Immature natural killer cell (primary cell): Measurements from ENCODE around the gene SCAF4. TPM values are rescaled to one million over a fixed set of nuclear protein-coding genes. Genes with fewer than 3 reads are reported as not detected.
"Not testable (repeated sequence)": the region's sequence is repeated elsewhere in the genome, so short reads cannot be mapped to it uniquely, and the experiment has no call there.

Experiments
- DNase-seq, 3 donors: peaks; one replicate each; pipeline ENCODE4 v3.0.0; 2022; ENCODE audit warnings: mixed read lengths in 1 of 3
- H3K27ac Mint-ChIP-seq, 6 donors: one replicate each; pipeline ENCODE4 v1.8.0; 2020; ENCODE audit warnings: mixed read lengths in 6 of 6, mild to moderate bottlenecking in 5 of 6, inconsistent platforms in 4 of 6, moderate library complexity in 3 of 6
- H3K27me3 Mint-ChIP-seq, 3 donors: one replicate each; pipeline ENCODE4 v1.8.0; 2020 to 2021; ENCODE audit warnings: low read depth in 3 of 3, mild to moderate bottlenecking in 3 of 3, mixed read lengths in 3 of 3, moderate library complexity in 3 of 3, inconsistent platforms in 1 of 3
- H3K36me3 Mint-ChIP-seq, 3 donors: one replicate each; pipeline ENCODE4 v1.8.0; 2020; ENCODE audit warnings: mixed read lengths in 3 of 3, inconsistent platforms in 2 of 3, mild to moderate bottlenecking in 2 of 3
- H3K4me1 Mint-ChIP-seq, 2 donors: one replicate each; pipeline ENCODE4 v1.8.0; 2020; ENCODE audit warnings: inconsistent platforms in 2 of 2, mild to moderate bottlenecking in 2 of 2, mixed read lengths in 2 of 2, moderate library complexity in 1 of 2
- H3K4me3 Mint-ChIP-seq, 5 donors: one replicate each; pipeline ENCODE4 v1.8.0; 2020; ENCODE audit warnings: mild to moderate bottlenecking in 5 of 5, mixed read lengths in 5 of 5, inconsistent platforms in 3 of 5, moderate library complexity in 3 of 5
- H3K9me3 Mint-ChIP-seq, 6 donors: one replicate each; pipeline ENCODE4 v1.8.0; 2020; ENCODE audit warnings: mild to moderate bottlenecking in 6 of 6, mixed read lengths in 6 of 6, inconsistent platforms in 4 of 6, moderate library complexity in 3 of 6
- polyA plus RNA-seq, 3 donors: library from polyadenylated mRNA; unstranded; fragments of 300-500 nt; fragmentation: Illumina TruSeq; gene quantifications; one replicate each; pipeline ENCODE4 v1.2.3, GENCODE V29; 2021

SCAF4 gene
- polyA plus RNA-seq, 3 donors from 2014 or later, result 9.3 to 33.3 (median 10.7) TPM

GRCh38 chr21:31654821-31655580 is 76.9 kb downstream of the SCAF4 start:
- H3K27me3 Mint-ChIP-seq, H3K36me3 Mint-ChIP-seq, H3K9me3 Mint-ChIP-seq: not testable (repeated sequence)
- H3K27ac Mint-ChIP-seq, result peak overlapping the region; percentile 26 to 92 (median 81)
- DNase-seq, result peak; percentile 25 to 39 (median 31)
- peaks cover 20 to 29% of the 10 kb centered on the region in 2 donors for H3K4me1 Mint-ChIP-seq
- H3K4me3 Mint-ChIP-seq, result peak overlapping the region; percentile 79 to 90 (median 82)

- Mint-ChIP-seq H3K36me3 (no peaks in the 10 kb centered on the region), H3K27me3 (peaks cover 0 to 2% (median 2%) of the 10 kb centered on the region in 3 donors), H3K9me3 (no peaks in the 10 kb centered on the region), H3K4me1 (peaks cover 18 to 24% of the 10 kb centered on the region in 2 donors), H3K4me3 (peak overlapping the region; percentile 79 to 90 (median 82)), H3K27ac (peak overlapping the region in 4 of 6 donors; percentile 26 to 85 (median 54))
- DNase-seq, result no peak
Observed at GRCh38 chr21:31654340-31654739, 77.6 kb downstream of the SCAF4 start.

GRCh38 chr21:31651491-31651890 is 80.4 kb downstream of the SCAF4 start:
- DNase-seq, H3K36me3 Mint-ChIP-seq, H3K4me3 Mint-ChIP-seq, H3K9me3 Mint-ChIP-seq, H3K27ac Mint-ChIP-seq, H3K27me3 Mint-ChIP-seq: not testable (repeated sequence)
- peaks cover 12 to 17% of the 10 kb centered on the region in 2 donors for H3K4me1 Mint-ChIP-seq

- Mint-ChIP-seq H3K9me3 (no peaks in the 10 kb centered on the region), H3K36me3 (no peaks in the 10 kb centered on the region), H3K4me1 (peaks cover 12 to 16% of the 10 kb centered on the region in 2 donors), H3K4me3 (no peak overlapping the region), H3K27ac (no peak overlapping the region), H3K27me3 (peaks cover 0 to 6% (median 5%) of the 10 kb centered on the region in 3 donors)
- no peak for DNase-seq
Observed at GRCh38 chr21:31650930-31651329, 81.0 kb downstream of the SCAF4 start.

- H3K36me3 Mint-ChIP-seq, result no peaks in the 10 kb centered on the region
- H3K27ac Mint-ChIP-seq, result no peak overlapping the region
- H3K27me3 Mint-ChIP-seq, result peaks cover 0 to 9% (median 4%) of the 10 kb centered on the region in 3 donors
- no peak for DNase-seq
- no peaks in the 10 kb centered on the region for H3K9me3 Mint-ChIP-seq
- no peak overlapping the region for H3K4me3 Mint-ChIP-seq
- H3K4me1 Mint-ChIP-seq, result no peaks in the 10 kb centered on the region
Observed at GRCh38 chr21:31647650-31648049, 84.3 kb downstream of the SCAF4 start.

- Mint-ChIP-seq H3K4me1 (no peaks in the 10 kb centered on the region), H3K9me3 (no peaks in the 10 kb centered on the region), H3K27me3 (peaks cover 1 to 11% (median 6%) of the 10 kb centered on the region in 3 donors), H3K4me3 (no peak overlapping the region), H3K36me3 (peaks cover 0 to 2% (median 0%) of the 10 kb centered on the region in 3 donors), H3K27ac (no peak overlapping the region)
- DNase-seq, result no peak
Observed at GRCh38 chr21:31644643-31645042, 87.3 kb downstream of the SCAF4 start.

GRCh38 chr21:31641416-31641922 is 90.4 kb downstream of the SCAF4 start:
- Mint-ChIP-seq H3K4me1 (no peaks in the 10 kb centered on the region), H3K4me3 (no peak overlapping the region), H3K9me3 (peaks cover 0 to 5% (median 2%) of the 10 kb centered on the region in 6 donors)

GRCh38 chr21:31636874-31637273 is 95.0 kb downstream of the SCAF4 start:
- Mint-ChIP-seq H3K27ac (no peak overlapping the region), H3K36me3 (peaks cover 0 to 4% (median 4%) of the 10 kb centered on the region in 3 donors), H3K4me3 (no peak overlapping the region), H3K4me1 (no peaks in the 10 kb centered on the region), H3K9me3 (peaks cover 0 to 5% (median 2%) of the 10 kb centered on the region in 6 donors), H3K27me3 (peaks cover 1 to 3% (median 2%) of the 10 kb centered on the region in 3 donors)
- no peak for DNase-seq

More at GRCh38 chr21:31641416-31641922, 90.4 kb downstream of the SCAF4 start:
- H3K27me3 Mint-ChIP-seq, result peaks cover 1 to 7% (median 5%) of the 10 kb centered on the region in 3 donors
- peaks cover 0 to 4% (median 4%) of the 10 kb centered on the region in 3 donors for H3K36me3 Mint-ChIP-seq
- DNase-seq, result no peak
- no peak overlapping the region for H3K27ac Mint-ChIP-seq

- Mint-ChIP-seq H3K36me3 (peaks cover 0 to 4% (median 4%) of the 10 kb centered on the region in 3 donors), H3K9me3 (peaks cover 0 to 5% (median 2%) of the 10 kb centered on the region in 6 donors), H3K27ac (no peak overlapping the region), H3K27me3 (peaks cover 1 to 4% (median 4%) of the 10 kb centered on the region in 3 donors), H3K4me1 (no peaks in the 10 kb centered on the region), H3K4me3 (no peak overlapping the region)
- no peak for DNase-seq
Observed at GRCh38 chr21:31634993-31635392, 96.9 kb downstream of the SCAF4 start.

GRCh38 chr21:31631881-31632280 is 100.0 kb downstream of the SCAF4 start:
- not testable (repeated sequence) for H3K9me3 Mint-ChIP-seq, H3K27ac Mint-ChIP-seq, H3K27me3 Mint-ChIP-seq, H3K4me3 Mint-ChIP-seq, H3K36me3 Mint-ChIP-seq, DNase-seq, H3K4me1 Mint-ChIP-seq

GRCh38 chr21:31629972-31630711 is 101.8 kb downstream of the SCAF4 start:
- Mint-ChIP-seq H3K27me3 (peaks cover 0 to 5% (median 5%) of the 10 kb centered on the region in 3 donors), H3K36me3 (no peaks in the 10 kb centered on the region), H3K9me3 (no peaks in the 10 kb centered on the region), H3K27ac (no peak overlapping the region), H3K4me1 (no peaks in the 10 kb centered on the region), H3K4me3 (no peak overlapping the region)
- no peak for DNase-seq

GRCh38 chr21:31624961-31625491 is 106.9 kb downstream of the SCAF4 start:
- Mint-ChIP-seq H3K4me3 (no peak overlapping the region), H3K27me3 (peaks cover 4 to 6% (median 6%) of the 10 kb centered on the region in 3 donors), H3K27ac (no peak overlapping the region), H3K4me1 (no peaks in the 10 kb centered on the region), H3K36me3 (no peaks in the 10 kb centered on the region), H3K9me3 (no peaks in the 10 kb centered on the region)
- DNase-seq, result no peak

- no peaks in the 10 kb centered on the region for H3K4me1 Mint-ChIP-seq
- no peak overlapping the region for H3K4me3 Mint-ChIP-seq
- H3K36me3 Mint-ChIP-seq, result no peaks in the 10 kb centered on the region
- H3K9me3 Mint-ChIP-seq, result no peaks in the 10 kb centered on the region
- H3K27me3 Mint-ChIP-seq, result peaks cover 2 to 6% (median 4%) of the 10 kb centered on the region in 3 donors
- no peak for DNase-seq
- no peak overlapping the region for H3K27ac Mint-ChIP-seq
Observed at GRCh38 chr21:31624181-31624580, 107.7 kb downstream of the SCAF4 start.

- Mint-ChIP-seq H3K4me3 (no peak overlapping the region), H3K9me3 (no peaks in the 10 kb centered on the region), H3K27ac (no peak overlapping the region), H3K36me3 (no peaks in the 10 kb centered on the region), H3K4me1 (no peaks in the 10 kb centered on the region), H3K27me3 (peaks cover 0 to 6% (median 4%) of the 10 kb centered on the region in 3 donors)
- DNase-seq, result no peak
Observed at GRCh38 chr21:31623664-31624063, 108.3 kb downstream of the SCAF4 start.
